Peyer's patch (tissue), 4 donors: Measurements from ENCODE around the gene CFAP58.

Source experiments
- POLR2A ChIP-seq, 2 donors: fragments of 450-650 bp; IDR thresholded peaks; one replicate each; pipeline ENCODE4 v1.5.1; 2017; ENCODE audit warnings: antibody characterized with exemption in 2 of 2, mild to moderate bottlenecking in 2 of 2, moderate library complexity in 2 of 2
- TF ChIP-seq, protein P1 (sequence below), 6 experiments: fragments of 450-650 bp in 4 of 6; fragments of 200-600 bp in 2 of 6; sonication (generic) in 1 of 6; IDR thresholded peaks; one replicate each; pipeline ENCODE4 v1.5.1; 2017 to 2019; ENCODE audit warnings: antibody characterized with exemption in 6 of 6, mild to moderate bottlenecking in 3 of 6, moderate library complexity in 1 of 6

DNA sequence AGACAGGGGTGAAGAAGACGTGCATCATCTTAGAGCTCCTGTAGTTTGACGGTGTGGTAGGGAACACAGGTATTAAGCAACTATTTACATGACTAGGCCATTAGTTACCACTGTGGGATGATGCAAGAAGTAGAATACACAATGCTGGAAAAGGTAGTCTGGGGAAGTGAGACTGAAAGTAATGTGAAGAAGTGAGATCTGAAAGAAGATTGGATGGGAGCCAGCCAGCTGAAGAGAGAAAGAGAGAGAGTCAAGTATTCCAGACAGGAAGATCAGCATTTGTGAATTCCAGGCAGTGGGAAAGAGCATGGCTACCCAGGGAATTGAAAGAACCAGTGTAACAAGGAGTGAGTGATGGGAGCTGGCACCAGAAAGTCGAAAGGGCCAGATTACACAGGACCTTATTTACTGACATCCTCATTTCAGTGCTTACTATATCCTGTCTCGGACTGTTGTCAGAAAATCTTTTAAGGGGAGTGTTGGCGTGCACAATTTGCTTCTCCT lies 4.0 kb upstream of the CFAP58 start:
- no peak for TF ChIP-seq POLR2A (IDR thresholded peaks at IDR 0.05)
- TF ChIP-seq, protein P1, sequence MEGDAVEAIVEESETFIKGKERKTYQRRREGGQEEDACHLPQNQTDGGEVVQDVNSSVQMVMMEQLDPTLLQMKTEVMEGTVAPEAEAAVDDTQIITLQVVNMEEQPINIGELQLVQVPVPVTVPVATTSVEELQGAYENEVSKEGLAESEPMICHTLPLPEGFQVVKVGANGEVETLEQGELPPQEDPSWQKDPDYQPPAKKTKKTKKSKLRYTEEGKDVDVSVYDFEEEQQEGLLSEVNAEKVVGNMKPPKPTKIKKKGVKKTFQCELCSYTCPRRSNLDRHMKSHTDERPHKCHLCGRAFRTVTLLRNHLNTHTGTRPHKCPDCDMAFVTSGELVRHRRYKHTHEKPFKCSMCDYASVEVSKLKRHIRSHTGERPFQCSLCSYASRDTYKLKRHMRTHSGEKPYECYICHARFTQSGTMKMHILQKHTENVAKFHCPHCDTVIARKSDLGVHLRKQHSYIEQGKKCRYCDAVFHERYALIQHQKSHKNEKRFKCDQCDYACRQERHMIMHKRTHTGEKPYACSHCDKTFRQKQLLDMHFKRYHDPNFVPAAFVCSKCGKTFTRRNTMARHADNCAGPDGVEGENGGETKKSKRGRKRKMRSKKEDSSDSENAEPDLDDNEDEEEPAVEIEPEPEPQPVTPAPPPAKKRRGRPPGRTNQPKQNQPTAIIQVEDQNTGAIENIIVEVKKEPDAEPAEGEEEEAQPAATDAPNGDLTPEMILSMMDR (IDR thresholded peaks at IDR 0.05) = no peak
